ENCODE data around the gene CDKN2A. TPM values are rescaled to one million over a fixed set of nuclear protein-coding genes. Genes with fewer than 3 reads are reported as not detected.

The CDKN2A gene
- total RNA-seq, 1 donor from 2014 or later = not detected

- DNase-seq (ENCODE audit: low spot score) = no peak
- Mint-ChIP-seq H3K4me1 (ENCODE audit: unreplicated experiment) (peaks cover 21% of the 10 kb centered on the region), H3K36me3 (ENCODE audit: low read depth, unreplicated experiment) (no peaks in the 10 kb centered on the region), H3K9me3 (ENCODE audit: unreplicated experiment) (no peaks in the 10 kb centered on the region), H3K4me3 (ENCODE audit: unreplicated experiment) (no peak overlapping the region), H3K27me3 (ENCODE audit: unreplicated experiment) (peaks cover 35% of the 10 kb centered on the region), H3K27ac (ENCODE audit: unreplicated experiment) (no peak overlapping the region)
- TF ChIP-seq CTCF (IDR thresholded peaks at IDR 0.05; ENCODE audit: unreplicated experiment) = no peak
These were observed 24.0 kb downstream of the CDKN2A start for GRCh38 chr9:21969951-21970799.

GRCh38 chr9:21969011-21969940 is 24.9 kb downstream of the CDKN2A start:
- Mint-ChIP-seq H3K9me3 (ENCODE audit: unreplicated experiment) (no peaks in the 10 kb centered on the region), H3K27me3 (ENCODE audit: unreplicated experiment) (peaks cover 33% of the 10 kb centered on the region), H3K36me3 (ENCODE audit: low read depth, unreplicated experiment) (no peaks in the 10 kb centered on the region), H3K4me3 (ENCODE audit: unreplicated experiment) (no peak overlapping the region), H3K4me1 (ENCODE audit: unreplicated experiment) (peaks cover 18% of the 10 kb centered on the region), H3K27ac (ENCODE audit: unreplicated experiment) (no peak overlapping the region)
- DNase-seq (ENCODE audit: low spot score) = no peak
- TF ChIP-seq CTCF (IDR thresholded peaks at IDR 0.05; ENCODE audit: unreplicated experiment) = no peak

- H3K4me3 Mint-ChIP-seq (ENCODE audit: unreplicated experiment) = peak overlapping the region; percentile 65
- H3K36me3 Mint-ChIP-seq (ENCODE audit: low read depth, unreplicated experiment) = no peaks in the 10 kb centered on the region
- peaks cover 15% of the 10 kb centered on the region for H3K4me1 Mint-ChIP-seq (ENCODE audit: unreplicated experiment)
- no peak overlapping the region for H3K27ac Mint-ChIP-seq (ENCODE audit: unreplicated experiment)
- H3K27me3 Mint-ChIP-seq (ENCODE audit: unreplicated experiment) = peaks cover 35% of the 10 kb centered on the region
- no peaks in the 10 kb centered on the region for H3K9me3 Mint-ChIP-seq (ENCODE audit: unreplicated experiment)
- TF ChIP-seq CTCF (IDR thresholded peaks at IDR 0.05; ENCODE audit: unreplicated experiment) = no peak
- DNase-seq (ENCODE audit: low spot score) = peak; percentile 51
These were observed 25.7 kb downstream of the CDKN2A start for GRCh38 chr9:21968331-21969010.

- no peak overlapping the region for H3K27ac Mint-ChIP-seq (ENCODE audit: unreplicated experiment)
- H3K4me1 Mint-ChIP-seq (ENCODE audit: unreplicated experiment) = peaks cover 15% of the 10 kb centered on the region
- no peak for DNase-seq (ENCODE audit: low spot score)
- H3K4me3 Mint-ChIP-seq (ENCODE audit: unreplicated experiment) = no peak overlapping the region
- H3K36me3 Mint-ChIP-seq (ENCODE audit: low read depth, unreplicated experiment) = no peaks in the 10 kb centered on the region
- H3K27me3 Mint-ChIP-seq (ENCODE audit: unreplicated experiment) = peaks cover 35% of the 10 kb centered on the region
- H3K9me3 Mint-ChIP-seq (ENCODE audit: unreplicated experiment) = no peaks in the 10 kb centered on the region
- TF ChIP-seq CTCF (IDR thresholded peaks at IDR 0.05; ENCODE audit: unreplicated experiment) = no peak
These were observed 26.5 kb downstream of the CDKN2A start for GRCh38 chr9:21967702-21968101.

All from endothelial cell (in vitro differentiated cells).